BJ (cell line): ENCODE results near the gene ZEB2. TPM values are rescaled to one million over a fixed set of nuclear protein-coding genes. Genes with fewer than 3 reads are reported as not detected.

Experiments used
- CTCF ChIA-PET: fragments of 350-600 bp; formaldehyde crosslinking; extraction: SDS; loops from one replicate; lab custom pipeline; 2021; ENCODE audit warnings: antibody characterized with exemption, inconsistent platforms; lab: Yijun Ruan, JAX
- POLR2A ChIA-PET: fragments of 300-600 bp; sonication (Branson Sonifier 250); formaldehyde crosslinking; extraction: SDS; loops from one replicate; lab custom pipeline; 2021; ENCODE audit warnings: antibody characterized with exemption; lab: Charles Lee
- DNase-seq: peaks from one replicate; pipeline ENCODE4 v3.0.0-alpha.2; 2011; ENCODE audit warnings: low read depth
- H3K27me3 ChIP-seq: 2 replicates; pipeline ENCODE4 v1.6.0; 2011; ENCODE audit warnings: low read length; ENCODE audit not compliant: control insufficient read depth, insufficient read depth
- H3K36me3 ChIP-seq: 2 replicates; pipeline ENCODE4 v1.5.1; 2011; ENCODE audit warnings: low read length; ENCODE audit not compliant: control insufficient read depth, insufficient read depth
- H3K4me3 ChIP-seq: 2 replicates; pipeline ENCODE4 v1.5.1; 2011; ENCODE audit warnings: low read depth, mild to moderate bottlenecking, control low read depth, low read length
- polyA plus RNA-seq: library from polyadenylated mRNA; depleted of rRNA; stranded (reverse); fragments of >200 nt; gene quantifications from 2 replicates; pipeline ENCODE4 v1.2.3, GENCODE V29; 2011
- TF ChIP-seq, protein P1 (sequence below): IDR thresholded peaks from 2 replicates; pipeline ENCODE4 v1.5.1; 2011; ENCODE audit warnings: low read depth, mild to moderate bottlenecking, control low read depth, inconsistent platforms, low read length, moderate library complexity; ENCODE audit not compliant: insufficient read depth

The ZEB2 gene
- polyA plus RNA-seq, 1 experiment: 60.2 TPM

DNA sequence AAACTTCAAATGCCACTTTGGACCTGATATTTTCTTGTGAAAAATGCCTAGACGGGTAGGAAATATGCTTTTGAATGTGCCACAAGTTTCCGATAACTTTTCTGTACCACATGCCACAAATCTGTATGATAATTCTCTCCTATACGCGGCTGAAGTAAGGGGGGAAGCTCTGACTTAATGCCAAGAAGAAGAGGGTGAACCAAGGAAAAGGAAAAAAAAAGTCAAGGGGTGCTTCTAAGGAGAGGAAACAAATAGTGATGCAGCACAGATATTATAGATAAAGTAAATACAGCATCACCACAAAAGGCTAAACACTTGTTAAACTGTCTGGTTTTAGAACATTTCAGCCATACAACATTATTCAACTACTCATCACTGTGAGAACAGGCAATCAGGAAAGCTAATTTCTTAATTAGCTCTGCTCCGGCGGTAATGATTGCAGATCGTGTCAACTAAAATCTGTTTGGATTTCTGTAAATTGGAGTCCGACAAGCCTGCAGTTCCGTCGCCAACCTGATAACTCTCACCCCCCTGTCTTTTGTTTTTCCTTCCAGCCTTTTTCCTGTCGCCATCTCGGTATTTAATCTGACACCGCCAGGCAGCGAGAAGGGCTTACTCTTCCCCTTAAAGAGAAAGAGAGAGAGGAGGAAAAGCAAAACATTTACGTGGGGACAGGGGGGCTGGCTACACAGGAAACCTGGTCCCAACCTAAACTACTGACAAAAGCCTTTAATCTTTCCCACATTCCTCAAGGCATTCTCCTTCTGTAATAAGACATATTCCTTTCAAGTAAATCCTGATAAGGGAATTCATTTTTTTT is 67.5 kb downstream of the ZEB2 start:
- no peaks in the 10 kb centered on the region for H3K36me3 ChIP-seq
- peak overlapping the region; percentile 1 for H3K4me3 ChIP-seq
- TF ChIP-seq, protein P1, sequence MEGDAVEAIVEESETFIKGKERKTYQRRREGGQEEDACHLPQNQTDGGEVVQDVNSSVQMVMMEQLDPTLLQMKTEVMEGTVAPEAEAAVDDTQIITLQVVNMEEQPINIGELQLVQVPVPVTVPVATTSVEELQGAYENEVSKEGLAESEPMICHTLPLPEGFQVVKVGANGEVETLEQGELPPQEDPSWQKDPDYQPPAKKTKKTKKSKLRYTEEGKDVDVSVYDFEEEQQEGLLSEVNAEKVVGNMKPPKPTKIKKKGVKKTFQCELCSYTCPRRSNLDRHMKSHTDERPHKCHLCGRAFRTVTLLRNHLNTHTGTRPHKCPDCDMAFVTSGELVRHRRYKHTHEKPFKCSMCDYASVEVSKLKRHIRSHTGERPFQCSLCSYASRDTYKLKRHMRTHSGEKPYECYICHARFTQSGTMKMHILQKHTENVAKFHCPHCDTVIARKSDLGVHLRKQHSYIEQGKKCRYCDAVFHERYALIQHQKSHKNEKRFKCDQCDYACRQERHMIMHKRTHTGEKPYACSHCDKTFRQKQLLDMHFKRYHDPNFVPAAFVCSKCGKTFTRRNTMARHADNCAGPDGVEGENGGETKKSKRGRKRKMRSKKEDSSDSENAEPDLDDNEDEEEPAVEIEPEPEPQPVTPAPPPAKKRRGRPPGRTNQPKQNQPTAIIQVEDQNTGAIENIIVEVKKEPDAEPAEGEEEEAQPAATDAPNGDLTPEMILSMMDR: peak; percentile 32; the same call in 1 of the 2 replicates
- ChIA-PET CTCF (interaction anchor here (0.7 to 1.2 kb wide), 3 partner anchors 8 to 81 kb away, joined by 3 read pairs; no protein-coding TSS in a partner anchor), POLR2A (interaction anchor here (0.6 kb wide), 1 partner anchor 542 kb away, joined by 3 read pairs; no protein-coding TSS in a partner anchor)
- H3K27me3 ChIP-seq: no peaks in the 10 kb centered on the region
- DNase-seq: no peak

GRCh38 chr2:144451443-144451842 is 68.5 kb downstream of the ZEB2 start:
- ChIA-PET CTCF (interaction anchor here (0.7 to 0.8 kb wide), 2 partner anchors 7 to 80 kb away, joined by 3 read pairs; no protein-coding TSS in a partner anchor), POLR2A (no interaction called here)
- Histone ChIP-seq H3K4me3 (no peak overlapping the region), H3K36me3 (no peaks in the 10 kb centered on the region), H3K27me3 (no peaks in the 10 kb centered on the region)
- TF ChIP-seq, protein P1: no peak
- DNase-seq: no peak

DNA sequence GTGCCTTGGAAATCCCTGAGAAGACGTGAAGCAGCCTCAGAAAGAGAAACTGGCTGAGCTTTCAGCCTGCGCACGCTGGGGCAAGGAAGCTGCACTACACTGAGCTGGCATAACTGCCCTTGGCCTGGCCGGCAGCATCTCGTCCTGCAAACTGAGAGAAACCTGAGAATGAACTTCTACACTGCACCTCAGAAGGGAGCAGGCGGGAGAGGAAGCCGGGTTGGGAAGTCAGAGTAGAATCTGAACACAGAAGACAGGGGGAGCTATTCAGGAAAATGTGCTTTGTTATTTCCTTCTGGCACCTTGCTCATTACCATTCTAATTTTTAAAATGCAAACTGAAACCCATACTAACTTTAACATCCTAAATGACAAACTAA is 70.9 kb downstream of the ZEB2 start:
- TF ChIP-seq, protein P1: peak; percentile 39
- POLR2A ChIA-PET: no interaction called here
- CTCF ChIA-PET: interaction anchor here (0.8 to 3.1 kb wide), 5 partner anchors 11 to 469 kb away, joined by 3 to 12 read pairs (median 4); no protein-coding TSS in a partner anchor
- DNase-seq: no peak
- Histone ChIP-seq H3K27me3 (no peaks in the 10 kb centered on the region), H3K4me3 (no peak overlapping the region), H3K36me3 (no peaks in the 10 kb centered on the region)

GRCh38 chr2:144448389-144449027 is 71.4 kb downstream of the ZEB2 start:
- Histone ChIP-seq H3K36me3 (no peaks in the 10 kb centered on the region), H3K27me3 (no peaks in the 10 kb centered on the region), H3K4me3 (no peak overlapping the region)
- TF ChIP-seq, protein P1: no peak
- POLR2A ChIA-PET: no interaction called here
- DNase-seq: no peak
- CTCF ChIA-PET: interaction anchor here (0.8 to 3.1 kb wide), 4 partner anchors 10 to 470 kb away, joined by 3 to 12 read pairs (median 4); no protein-coding TSS in a partner anchor

GRCh38 chr2:144447535-144447934 is 72.4 kb downstream of the ZEB2 start:
- TF ChIP-seq, protein P1: no peak
- POLR2A ChIA-PET: no interaction called here
- H3K27me3 ChIP-seq: no peaks in the 10 kb centered on the region
- DNase-seq: no peak
- no peak overlapping the region for H3K4me3 ChIP-seq
- no peaks in the 10 kb centered on the region for H3K36me3 ChIP-seq
- CTCF ChIA-PET: interaction anchor here (3.1 kb wide), 1 partner anchor 9 kb away, joined by 12 read pairs; no protein-coding TSS in a partner anchor
